K562 (cell line): ENCODE data around the gene CDKN2C. TPM values are rescaled to one million over a fixed set of nuclear protein-coding genes. Genes with fewer than 3 reads are reported as not detected.

Experiments used
- CREB3 ChIP-seq: fragments of 450-650 bp; conservative IDR thresholded peaks from 2 replicates; pipeline ENCODE4 v1.6.1; 2016; ENCODE audit warnings: missing genetic modification characterization, low read depth, mild to moderate bottlenecking, missing compliant biosample characterization, moderate library complexity
- CREB3L1 ChIP-seq: fragments of 450-650 bp; IDR thresholded peaks from 2 replicates; pipeline ENCODE4 v1.6.1; 2014; ENCODE audit warnings: low read depth, mild to moderate bottlenecking, moderate library complexity, borderline replicate concordance
- EP400 ChIP-seq: fragments of 450-650 bp; IDR thresholded peaks from 2 replicates; pipeline ENCODE4 v1.6.1; 2017; ENCODE audit warnings: antibody characterized with exemption, mild to moderate bottlenecking, moderate library complexity
- FOSL1 ChIP-seq: fragments of 200-800 bp; sonication (Bioruptor generic); conservative IDR thresholded peaks from 2 replicates; pipeline ENCODE4 v1.6.1; 2016; ENCODE audit warnings: missing genetic modification characterization, missing compliant biosample characterization
- KDM4B ChIP-seq, 2 experiments: fragments of 450-650 bp in 1 of 2; sonication (generic) in 1 of 2; IDR thresholded peaks; 2 replicates each; pipeline ENCODE4 v1.6.1; 2016 to 2017; ENCODE audit warnings: borderline replicate concordance in 2 of 2, antibody characterized with exemption in 1 of 2, low read depth in 1 of 2, mild to moderate bottlenecking in 1 of 2
- MAFG ChIP-seq: fragments of 450-650 bp; conservative IDR thresholded peaks from 2 replicates; pipeline ENCODE4 v1.6.1; 2016; ENCODE audit warnings: missing genetic modification characterization, missing compliant biosample characterization
- MTA3 ChIP-seq: fragments of 450-650 bp; formaldehyde crosslinking; IDR thresholded peaks from 2 replicates; pipeline ENCODE4 v1.6.1; 2017; ENCODE audit warnings: mild to moderate bottlenecking, borderline replicate concordance
- MYC ChIP-seq, 2 experiments: fragments of 250-450 bp in 1 of 2; sonication (Bioruptor Pico) in 1 of 2; IDR thresholded peaks; 2 replicates each; pipeline versions ENCODE4 v1.5.1 to v1.6.1; 2012 to 2021; ENCODE audit warnings: low read depth in 2 of 2, borderline replicate concordance in 1 of 2, improper control_type of control experiment in 1 of 2, low read length in 1 of 2, mild to moderate bottlenecking in 1 of 2, moderate library complexity in 1 of 2
- NRF1 ChIP-seq, 2 experiments: fragments of 450-650 bp; IDR thresholded peaks in 1 of 2; conservative IDR thresholded peaks in 1 of 2; 2 replicates each; pipeline ENCODE4 v1.6.1; 2014; ENCODE audit warnings: mild to moderate bottlenecking in 2 of 2
- RBM14 ChIP-seq: fragments of 200-400 bp; formaldehyde crosslinking; IDR thresholded peaks from 2 replicates; pipeline ENCODE4 v1.6.1; 2018; ENCODE audit warnings: low read depth, mild to moderate bottlenecking, low read length, moderate library complexity, borderline replicate concordance; ENCODE audit not compliant: insufficient read depth
- RBM17 ChIP-seq: fragments of 200-400 bp; formaldehyde crosslinking; IDR thresholded peaks from 2 replicates; pipeline ENCODE4 v1.6.1; 2017; ENCODE audit warnings: low read depth, mild to moderate bottlenecking, low read length, borderline replicate concordance
- SRSF3 ChIP-seq: fragments of 200-400 bp; formaldehyde crosslinking; IDR thresholded peaks from 2 replicates; pipeline ENCODE4 v1.6.1; 2016; ENCODE audit warnings: mild to moderate bottlenecking, low read length, moderate library complexity; ENCODE audit not compliant: insufficient read depth
- STAT5B ChIP-seq: fragments of 250-450 bp; sonication (Bioruptor Pico); IDR thresholded peaks from 2 replicates; pipeline ENCODE4 v1.8.0; 2021; ENCODE audit warnings: mild to moderate bottlenecking, inconsistent platforms
- ZNF239 ChIP-seq: fragments of 250-450 bp; sonication (Bioruptor Pico); IDR thresholded peaks from 2 replicates; pipeline ENCODE4 v1.4.0; 2020; ENCODE audit warnings: mild to moderate bottlenecking
- polyA plus RNA-seq, 8 experiments: library from polyadenylated mRNA; depleted of rRNA in 4 of 8; stranded (reverse) in 5 of 8; unstranded in 3 of 8; fragments of >200 nt; fragmentation: Nextera tagmentation in 2 of 8; fragmentation: Illumina TruSeq in 1 of 8; extraction: Ambion mirVana in 2 of 8; extraction: Trizol in 1 of 8; gene quantifications; 2 replicates each; pipeline versions ENCODE4 v1.2.1 to v1.2.3, GENCODE V29; 2011 to 2014; ENCODE audit warnings: inconsistent platforms in 1 of 8, missing spikeins in 1 of 8
- total RNA-seq, 7 experiments: library from RNA; depleted of rRNA in 6 of 7; stranded (reverse); fragments of >200 nt in 6 of 7; fragmentation: Illumina TruSeq in 2 of 7; extraction: Trizol in 2 of 7; gene quantifications; 2 replicates each; pipeline versions ENCODE4 v1.2.1 to v1.2.3, GENCODE V29; 2011 to 2021; ENCODE audit warnings: low replicate concordance in 1 of 7
- TF ChIP-seq, protein P1 (sequence below): fragments of 450-650 bp; formaldehyde crosslinking; IDR thresholded peaks from 2 replicates; pipeline ENCODE4 v1.4.0; 2020; ENCODE audit warnings: mild to moderate bottlenecking
- TF ChIP-seq, protein P2 (sequence below): fragments of 250-450 bp; sonication (Bioruptor Pico); IDR thresholded peaks from 2 replicates; pipeline ENCODE4 v1.5.0; 2020; ENCODE audit warnings: mild to moderate bottlenecking
- TF ChIP-seq, protein P3 (sequence below): sonication (generic); formaldehyde crosslinking; IDR thresholded peaks from 2 replicates; pipeline ENCODE4 v1.8.0; 2023; ENCODE audit warnings: mild to moderate bottlenecking, missing genetic modification reagents

The CDKN2C gene
- total and polyA plus RNA-seq, 9 of the 15 experiments (the other 6 are each of a cell fraction or from before 2014, with no cell fraction given) = 11.9 to 74.3 (median 45.9) TPM

DNA sequence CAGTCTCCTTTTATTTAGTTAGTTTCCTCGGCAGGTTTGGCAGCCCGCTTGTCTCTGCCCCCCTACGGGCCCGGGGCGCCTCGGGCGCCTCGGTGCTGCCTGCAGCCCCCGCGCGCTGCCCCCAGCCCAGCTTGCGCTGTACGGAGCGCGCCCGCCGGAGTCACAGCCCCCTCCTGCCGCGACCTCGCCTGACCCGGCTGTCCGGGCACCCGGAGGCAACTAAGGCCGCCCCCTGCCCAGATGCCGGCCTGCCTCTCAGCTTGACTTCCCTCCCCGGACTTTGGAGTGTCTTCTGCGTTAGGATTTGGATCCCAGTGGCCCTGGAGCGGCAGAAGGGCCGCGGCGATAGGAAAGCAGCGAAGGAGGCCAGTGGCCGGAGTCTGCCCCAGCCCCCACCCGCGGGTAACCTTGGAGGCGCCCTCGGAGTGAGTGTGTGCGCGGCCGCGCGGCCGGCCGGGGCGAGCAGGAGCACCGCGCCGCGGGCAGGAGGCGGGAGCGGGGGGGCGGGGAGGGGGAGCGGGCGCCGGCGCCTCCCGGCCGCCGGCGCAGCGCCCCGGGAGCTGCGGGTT, 7.6 kb downstream of the CDKN2C start (continued):
- TF ChIP-seq RBM17 (no peak), KDM4B (IDR thresholded peaks at IDR 0.05; ENCODE audit: borderline replicate concordance in 2 of 2, low read depth in 1 of 2) (no peak), STAT5B (no peak), MTA3 (peak; percentile 15; the same call in 1 of the 2 replicates), FOSL1 (tag) (peak; percentile 57; the same call in 1 of the 2 replicates), NRF1 (conservative IDR thresholded peaks at IDR 0.05 in 1 of 2, IDR thresholded peaks at IDR 0.05 in 1 of 2) (peak; percentile 48 to 66; a peak in 3 of 4 replicates), CREB3L1 (peak; percentile 16; the same call in 1 of the 2 replicates), MAFG (tag) (no peak), SRSF3 (peak; percentile 56; the same call in 1 of the 2 replicates), RBM14 (0 out of 2 replicates have a peak, but pooled peaks have one; percentile 85), MYC (IDR thresholded peaks at IDR 0.05; ENCODE audit: low read depth, low read length) (peak; percentile 54; the same call in 1 of the 2 replicates), MYC (CRISPR knock-in tag; IDR thresholded peaks at IDR 0.05; ENCODE audit: borderline replicate concordance, low read depth) (no peak), EP400 (peak; percentile 82; the same call in 1 of the 2 replicates), CREB3 (tag) (0 out of 2 replicates have a peak, but pooled peaks have one; percentile 46), ZNF239 (CRISPR knock-in tag) (no peak)
- TF ChIP-seq, protein P1, sequence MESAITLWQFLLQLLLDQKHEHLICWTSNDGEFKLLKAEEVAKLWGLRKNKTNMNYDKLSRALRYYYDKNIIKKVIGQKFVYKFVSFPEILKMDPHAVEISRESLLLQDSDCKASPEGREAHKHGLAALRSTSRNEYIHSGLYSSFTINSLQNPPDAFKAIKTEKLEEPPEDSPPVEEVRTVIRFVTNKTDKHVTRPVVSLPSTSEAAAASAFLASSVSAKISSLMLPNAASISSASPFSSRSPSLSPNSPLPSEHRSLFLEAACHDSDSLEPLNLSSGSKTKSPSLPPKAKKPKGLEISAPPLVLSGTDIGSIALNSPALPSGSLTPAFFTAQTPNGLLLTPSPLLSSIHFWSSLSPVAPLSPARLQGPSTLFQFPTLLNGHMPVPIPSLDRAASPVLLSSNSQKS (CRISPR knock-in tag) = no peak
- TF ChIP-seq, protein P2, sequence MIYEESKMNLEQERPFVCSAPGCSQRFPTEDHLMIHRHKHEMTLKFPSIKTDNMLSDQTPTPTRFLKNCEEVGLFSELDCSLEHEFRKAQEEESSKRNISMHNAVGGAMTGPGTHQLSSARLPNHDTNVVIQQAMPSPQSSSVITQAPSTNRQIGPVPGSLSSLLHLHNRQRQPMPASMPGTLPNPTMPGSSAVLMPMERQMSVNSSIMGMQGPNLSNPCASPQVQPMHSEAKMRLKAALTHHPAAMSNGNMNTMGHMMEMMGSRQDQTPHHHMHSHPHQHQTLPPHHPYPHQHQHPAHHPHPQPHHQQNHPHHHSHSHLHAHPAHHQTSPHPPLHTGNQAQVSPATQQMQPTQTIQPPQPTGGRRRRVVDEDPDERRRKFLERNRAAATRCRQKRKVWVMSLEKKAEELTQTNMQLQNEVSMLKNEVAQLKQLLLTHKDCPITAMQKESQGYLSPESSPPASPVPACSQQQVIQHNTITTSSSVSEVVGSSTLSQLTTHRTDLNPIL (CRISPR knock-in tag) = no peak
- TF ChIP-seq, protein P3, sequence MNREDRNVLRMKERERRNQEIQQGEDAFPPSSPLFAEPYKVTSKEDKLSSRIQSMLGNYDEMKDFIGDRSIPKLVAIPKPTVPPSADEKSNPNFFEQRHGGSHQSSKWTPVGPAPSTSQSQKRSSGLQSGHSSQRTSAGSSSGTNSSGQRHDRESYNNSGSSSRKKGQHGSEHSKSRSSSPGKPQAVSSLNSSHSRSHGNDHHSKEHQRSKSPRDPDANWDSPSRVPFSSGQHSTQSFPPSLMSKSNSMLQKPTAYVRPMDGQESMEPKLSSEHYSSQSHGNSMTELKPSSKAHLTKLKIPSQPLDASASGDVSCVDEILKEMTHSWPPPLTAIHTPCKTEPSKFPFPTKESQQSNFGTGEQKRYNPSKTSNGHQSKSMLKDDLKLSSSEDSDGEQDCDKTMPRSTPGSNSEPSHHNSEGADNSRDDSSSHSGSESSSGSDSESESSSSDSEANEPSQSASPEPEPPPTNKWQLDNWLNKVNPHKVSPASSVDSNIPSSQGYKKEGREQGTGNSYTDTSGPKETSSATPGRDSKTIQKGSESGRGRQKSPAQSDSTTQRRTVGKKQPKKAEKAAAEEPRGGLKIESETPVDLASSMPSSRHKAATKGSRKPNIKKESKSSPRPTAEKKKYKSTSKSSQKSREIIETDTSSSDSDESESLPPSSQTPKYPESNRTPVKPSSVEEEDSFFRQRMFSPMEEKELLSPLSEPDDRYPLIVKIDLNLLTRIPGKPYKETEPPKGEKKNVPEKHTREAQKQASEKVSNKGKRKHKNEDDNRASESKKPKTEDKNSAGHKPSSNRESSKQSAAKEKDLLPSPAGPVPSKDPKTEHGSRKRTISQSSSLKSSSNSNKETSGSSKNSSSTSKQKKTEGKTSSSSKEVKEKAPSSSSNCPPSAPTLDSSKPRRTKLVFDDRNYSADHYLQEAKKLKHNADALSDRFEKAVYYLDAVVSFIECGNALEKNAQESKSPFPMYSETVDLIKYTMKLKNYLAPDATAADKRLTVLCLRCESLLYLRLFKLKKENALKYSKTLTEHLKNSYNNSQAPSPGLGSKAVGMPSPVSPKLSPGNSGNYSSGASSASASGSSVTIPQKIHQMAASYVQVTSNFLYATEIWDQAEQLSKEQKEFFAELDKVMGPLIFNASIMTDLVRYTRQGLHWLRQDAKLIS (CRISPR knock-in tag) = peak; percentile 45; the same call in 1 of the 2 replicates
